ENCODE data around the gene SDC1. TPM values are rescaled to one million over a fixed set of nuclear protein-coding genes. Genes with fewer than 3 reads are reported as not detected.
"Not testable (repeated sequence)": the region's sequence is repeated elsewhere in the genome, so short reads cannot be mapped to it uniquely, and the experiment has no call there.

Gene SDC1
- total RNA-seq, 2 donors from 2014 or later = 0.24 TPM; not detected in 1

DNA sequence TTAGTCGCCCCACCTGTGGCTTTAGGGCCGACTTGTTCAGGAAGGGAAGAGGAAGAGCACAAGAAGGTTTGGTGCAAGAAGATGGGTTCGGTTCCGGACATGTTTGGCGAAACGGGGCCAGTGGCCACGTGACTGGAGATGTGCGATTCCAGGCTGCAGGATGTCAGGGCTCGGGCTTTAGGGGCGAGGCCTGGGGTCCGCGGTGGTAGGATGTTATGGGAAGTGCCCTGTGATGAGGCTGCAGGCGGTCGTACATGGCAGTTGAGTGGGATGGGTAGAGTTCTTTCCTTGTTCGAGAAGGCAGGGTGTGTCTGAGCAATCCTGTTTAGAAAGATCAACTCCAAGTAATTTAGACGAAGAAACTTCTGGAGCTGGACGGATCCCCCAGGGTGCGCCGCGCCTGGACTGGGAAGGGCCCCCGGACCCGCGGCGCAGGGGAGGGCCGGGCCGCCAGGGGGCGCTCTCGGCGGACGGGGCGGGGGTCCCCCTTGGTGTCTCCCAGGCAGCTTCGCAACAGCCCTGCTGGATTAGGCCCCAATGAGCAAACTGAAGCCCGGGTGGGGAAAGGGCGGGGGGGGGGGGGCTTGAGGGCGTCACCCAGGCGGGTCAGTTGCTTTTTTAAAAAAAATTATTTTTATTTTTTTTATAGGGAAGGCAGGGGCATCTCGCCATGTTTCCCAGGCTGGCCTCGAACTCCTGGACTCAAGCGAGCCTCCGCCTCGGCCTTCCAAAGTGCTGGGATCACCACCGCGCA lies 17.2 kb upstream of the SDC1 start:
- no peaks in the 10 kb centered on the region for H3K27me3 ChIP-seq
- H3K27ac ChIP-seq = no peak overlapping the region
- peaks cover 2% of the 10 kb centered on the region for H3K36me3 ChIP-seq
- no peaks in the 10 kb centered on the region for H3K4me1 ChIP-seq
- TF ChIP-seq, protein P1, sequence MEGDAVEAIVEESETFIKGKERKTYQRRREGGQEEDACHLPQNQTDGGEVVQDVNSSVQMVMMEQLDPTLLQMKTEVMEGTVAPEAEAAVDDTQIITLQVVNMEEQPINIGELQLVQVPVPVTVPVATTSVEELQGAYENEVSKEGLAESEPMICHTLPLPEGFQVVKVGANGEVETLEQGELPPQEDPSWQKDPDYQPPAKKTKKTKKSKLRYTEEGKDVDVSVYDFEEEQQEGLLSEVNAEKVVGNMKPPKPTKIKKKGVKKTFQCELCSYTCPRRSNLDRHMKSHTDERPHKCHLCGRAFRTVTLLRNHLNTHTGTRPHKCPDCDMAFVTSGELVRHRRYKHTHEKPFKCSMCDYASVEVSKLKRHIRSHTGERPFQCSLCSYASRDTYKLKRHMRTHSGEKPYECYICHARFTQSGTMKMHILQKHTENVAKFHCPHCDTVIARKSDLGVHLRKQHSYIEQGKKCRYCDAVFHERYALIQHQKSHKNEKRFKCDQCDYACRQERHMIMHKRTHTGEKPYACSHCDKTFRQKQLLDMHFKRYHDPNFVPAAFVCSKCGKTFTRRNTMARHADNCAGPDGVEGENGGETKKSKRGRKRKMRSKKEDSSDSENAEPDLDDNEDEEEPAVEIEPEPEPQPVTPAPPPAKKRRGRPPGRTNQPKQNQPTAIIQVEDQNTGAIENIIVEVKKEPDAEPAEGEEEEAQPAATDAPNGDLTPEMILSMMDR (IDR thresholded peaks at IDR 0.05) = peak; percentile 36 to 52
- no peak for DNase-seq (ENCODE audit: low spot score)
- H3K9me3 ChIP-seq = no peaks in the 10 kb centered on the region
- no peak overlapping the region for H3K4me3 ChIP-seq

DNA sequence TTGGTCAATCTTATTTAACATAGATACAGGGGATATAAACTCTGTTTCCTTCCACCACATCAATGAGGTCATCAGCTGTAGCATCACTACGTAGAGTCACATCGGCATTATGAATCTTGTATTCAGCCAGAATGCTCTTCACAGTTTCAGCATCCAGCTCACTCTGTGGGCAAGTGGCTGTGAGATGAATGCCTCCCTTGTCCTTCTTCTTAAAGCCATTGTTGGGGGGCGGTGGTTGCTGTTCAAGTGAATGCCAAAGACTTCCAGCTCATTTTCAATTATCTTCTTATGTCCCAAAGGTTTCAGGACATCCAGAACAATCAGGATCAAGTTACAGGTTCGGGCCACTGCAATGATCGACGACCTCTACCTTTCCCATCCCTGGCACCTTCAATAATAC lies 15.4 kb upstream of the SDC1 start:
- H3K27me3 ChIP-seq; H3K9me3 ChIP-seq; H3K4me1 ChIP-seq; H3K36me3 ChIP-seq; H3K27ac ChIP-seq; DNase-seq (ENCODE audit: low spot score); H3K4me3 ChIP-seq: not testable (repeated sequence)

DNA sequence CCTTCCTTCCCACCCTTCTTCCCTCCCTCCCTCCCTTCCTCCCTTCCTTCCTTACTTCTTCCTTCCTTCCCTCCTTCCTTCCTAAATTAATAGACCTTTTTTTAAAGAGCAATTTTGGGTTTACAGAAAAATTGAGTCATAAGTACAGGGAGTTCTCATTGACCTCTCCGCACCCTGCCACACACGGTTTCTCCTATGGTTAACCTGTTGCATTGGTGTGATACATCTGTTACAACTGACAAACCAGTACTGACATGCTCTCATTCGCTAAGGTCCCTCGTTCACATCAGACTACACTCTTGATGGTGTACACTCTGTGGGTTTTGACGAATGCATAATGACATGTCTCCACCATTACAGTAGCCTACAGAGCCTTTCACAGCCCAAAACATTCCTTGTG lies 11.6 kb upstream of the SDC1 start:
- Histone ChIP-seq H3K27me3 (no peaks in the 10 kb centered on the region), H3K9me3 (no peaks in the 10 kb centered on the region), H3K4me1 (no peaks in the 10 kb centered on the region), H3K36me3 (no peaks in the 10 kb centered on the region), H3K4me3 (no peak overlapping the region), H3K27ac (no peak overlapping the region)
- no peak for DNase-seq (ENCODE audit: low spot score)
- TF ChIP-seq, protein P1 (IDR thresholded peaks at IDR 0.05) = no peak

DNA sequence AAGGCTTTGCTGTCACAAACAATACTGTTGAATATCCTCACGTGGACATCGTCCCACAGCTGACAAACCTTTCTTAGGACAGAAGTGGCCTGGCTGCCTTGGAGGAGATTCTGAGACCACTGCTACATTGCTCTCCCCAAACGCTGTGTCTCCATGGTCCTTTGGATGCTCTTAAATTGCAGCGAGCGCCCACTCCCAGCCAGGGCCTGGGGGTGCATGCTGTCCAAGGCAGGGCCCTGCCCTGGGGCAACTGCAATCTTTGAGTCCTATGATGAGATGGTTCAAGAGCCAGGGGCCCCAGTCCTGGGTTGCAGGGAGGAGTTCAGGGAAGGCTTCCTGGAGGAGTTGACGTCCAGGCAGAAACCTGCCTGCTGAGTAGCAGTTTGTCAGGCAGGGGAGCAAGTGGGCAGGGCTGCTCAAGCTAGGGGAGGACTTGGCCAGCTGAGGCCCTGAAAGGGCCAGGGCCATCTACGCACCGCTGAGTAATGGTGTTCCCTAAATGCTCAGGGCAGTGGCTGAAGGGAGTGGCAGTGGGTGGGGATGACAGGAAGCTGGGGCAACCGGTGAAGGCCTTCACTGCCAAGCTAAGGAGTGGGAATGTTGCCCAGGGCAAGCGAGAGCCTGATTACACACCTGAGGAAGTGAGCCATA lies 10.8 kb upstream of the SDC1 start:
- H3K27ac ChIP-seq = no peak overlapping the region
- no peak for DNase-seq (ENCODE audit: low spot score)
- no peaks in the 10 kb centered on the region for H3K36me3 ChIP-seq
- no peaks in the 10 kb centered on the region for H3K27me3 ChIP-seq
- no peaks in the 10 kb centered on the region for H3K4me1 ChIP-seq
- TF ChIP-seq, protein P1 (IDR thresholded peaks at IDR 0.05) = no peak
- H3K9me3 ChIP-seq = no peaks in the 10 kb centered on the region
- no peak overlapping the region for H3K4me3 ChIP-seq

DNA sequence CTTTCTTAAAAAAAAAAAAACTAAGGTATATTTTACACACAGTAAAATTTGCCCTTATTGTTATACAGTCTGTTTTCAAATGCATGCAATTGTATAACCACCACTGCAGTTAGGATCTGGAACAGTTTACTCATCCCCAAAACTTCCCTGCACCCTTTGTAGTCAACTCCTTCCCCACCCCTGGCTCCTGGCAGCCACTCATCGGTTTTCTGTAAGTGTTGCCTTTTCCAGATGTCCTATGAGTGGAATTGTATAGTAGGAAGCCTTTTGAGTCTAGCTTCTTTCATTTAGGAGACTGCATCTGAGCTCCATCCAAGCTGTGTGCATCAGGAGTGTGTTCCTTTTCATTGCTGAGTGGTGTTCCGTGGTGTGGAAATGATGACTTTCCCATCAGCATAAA lies 9.7 kb upstream of the SDC1 start:
- H3K27me3 ChIP-seq; H3K4me1 ChIP-seq; H3K4me3 ChIP-seq; H3K9me3 ChIP-seq; H3K27ac ChIP-seq; H3K36me3 ChIP-seq; DNase-seq (ENCODE audit: low spot score): not testable (repeated sequence)

DNA sequence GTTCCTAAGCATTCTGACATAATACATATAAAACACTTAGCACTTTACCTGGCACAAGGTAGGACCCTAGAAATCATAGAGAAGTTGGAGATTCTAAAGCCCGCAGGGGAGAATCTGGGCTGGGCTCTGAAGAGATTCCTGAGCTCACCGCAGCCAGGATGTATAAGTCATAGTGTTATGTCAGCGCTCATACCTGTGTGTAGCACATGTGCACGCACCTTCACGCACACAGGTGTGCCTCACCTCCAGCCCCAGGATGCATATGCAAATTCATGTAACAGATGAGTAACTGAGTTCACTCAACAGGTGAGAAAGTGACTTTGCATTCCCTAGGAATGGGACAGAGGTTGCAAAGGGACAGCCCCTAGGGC lies 7.9 kb upstream of the SDC1 start:
- Histone ChIP-seq H3K4me1 (no peaks in the 10 kb centered on the region), H3K27me3 (no peaks in the 10 kb centered on the region), H3K36me3 (no peaks in the 10 kb centered on the region), H3K27ac (no peak overlapping the region), H3K4me3 (no peak overlapping the region), H3K9me3 (no peaks in the 10 kb centered on the region)
- DNase-seq (ENCODE audit: low spot score) = peak; percentile 36
- TF ChIP-seq, protein P1 (IDR thresholded peaks at IDR 0.05) = no peak

DNA sequence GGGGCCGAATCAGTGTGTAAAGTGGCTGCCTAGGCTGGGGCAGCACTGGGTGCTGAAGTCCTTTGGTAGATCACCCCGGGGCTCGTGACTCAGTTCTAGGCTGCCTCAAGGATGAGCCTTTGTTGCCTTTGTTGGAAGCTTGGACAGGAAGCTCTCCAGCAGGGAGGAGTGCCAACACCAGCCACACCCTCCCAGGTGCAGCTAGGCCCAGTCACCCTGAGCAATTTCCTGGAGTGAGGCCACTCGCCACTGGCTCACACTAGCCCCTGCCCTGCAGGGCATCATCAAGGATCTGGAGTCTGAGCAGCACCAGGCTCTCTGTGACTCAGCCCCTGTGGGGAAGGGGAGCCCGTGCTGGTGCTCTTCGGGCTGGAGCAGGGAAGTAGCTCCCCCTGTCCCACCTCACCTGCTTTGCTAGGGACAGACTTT lies 6.7 kb upstream of the SDC1 start:
- Histone ChIP-seq H3K27ac (no peak overlapping the region), H3K4me1 (no peaks in the 10 kb centered on the region), H3K36me3 (no peaks in the 10 kb centered on the region), H3K27me3 (no peaks in the 10 kb centered on the region), H3K4me3 (no peak overlapping the region), H3K9me3 (no peaks in the 10 kb centered on the region)
- DNase-seq (ENCODE audit: low spot score) = peak; percentile 52
- TF ChIP-seq, protein P1 (IDR thresholded peaks at IDR 0.05) = no peak

Data from right atrium auricular region (tissue), 2 donors.